Fibroblast of villous mesenchyme (primary cell): ENCODE data around the gene RABGGTA. TPM values are rescaled to one million over a fixed set of nuclear protein-coding genes. Genes with fewer than 3 reads are reported as not detected.
A peak's percentile ranks its signal among the peaks of the same experiment; 100 is the strongest.

Experiments used
- DNase-seq: peaks from one replicate; pipeline ENCODE4 v3.0.0-alpha.2; 2010; ENCODE audit warnings: low read depth
- H3K4me3 ChIP-seq: 2 replicates; pipeline ENCODE4 v1.5.1; 2011; ENCODE audit warnings: low read depth, mild to moderate bottlenecking, low read length
- total RNA-seq: library from RNA; depleted of rRNA; stranded (reverse); fragments of >200 nt; gene quantifications from 2 replicates; pipeline ENCODE4 v1.2.3, GENCODE V29; 2012
- TF ChIP-seq, protein P1 (sequence below): IDR thresholded peaks from 2 replicates; pipeline ENCODE4 v1.5.1; 2012; ENCODE audit warnings: low read depth, mild to moderate bottlenecking, low read length; ENCODE audit not compliant: insufficient read depth

RABGGTA gene
- total RNA-seq, 1 donor, result 28.1 TPM

DNA sequence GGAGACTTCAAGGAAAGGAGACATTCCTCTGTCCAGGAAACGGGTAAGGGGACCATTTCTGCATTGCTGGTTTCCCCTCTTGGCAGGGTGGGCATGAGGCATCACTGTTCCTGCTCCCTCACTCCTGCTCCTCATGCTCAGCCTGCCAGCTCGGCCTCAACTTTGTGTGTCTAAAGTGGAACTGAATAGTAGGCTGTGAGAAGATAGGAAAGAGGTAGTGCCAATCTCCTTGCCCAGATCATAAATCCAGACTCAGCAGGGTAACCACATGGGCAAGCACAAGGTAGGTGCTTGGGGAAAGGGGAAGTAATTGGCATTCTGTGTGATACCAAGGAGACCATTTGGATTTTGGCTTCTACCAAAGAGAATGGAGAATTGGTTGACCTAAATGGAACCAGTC, 42.5 kb upstream of the RABGGTA start:
- TF ChIP-seq, protein P1, sequence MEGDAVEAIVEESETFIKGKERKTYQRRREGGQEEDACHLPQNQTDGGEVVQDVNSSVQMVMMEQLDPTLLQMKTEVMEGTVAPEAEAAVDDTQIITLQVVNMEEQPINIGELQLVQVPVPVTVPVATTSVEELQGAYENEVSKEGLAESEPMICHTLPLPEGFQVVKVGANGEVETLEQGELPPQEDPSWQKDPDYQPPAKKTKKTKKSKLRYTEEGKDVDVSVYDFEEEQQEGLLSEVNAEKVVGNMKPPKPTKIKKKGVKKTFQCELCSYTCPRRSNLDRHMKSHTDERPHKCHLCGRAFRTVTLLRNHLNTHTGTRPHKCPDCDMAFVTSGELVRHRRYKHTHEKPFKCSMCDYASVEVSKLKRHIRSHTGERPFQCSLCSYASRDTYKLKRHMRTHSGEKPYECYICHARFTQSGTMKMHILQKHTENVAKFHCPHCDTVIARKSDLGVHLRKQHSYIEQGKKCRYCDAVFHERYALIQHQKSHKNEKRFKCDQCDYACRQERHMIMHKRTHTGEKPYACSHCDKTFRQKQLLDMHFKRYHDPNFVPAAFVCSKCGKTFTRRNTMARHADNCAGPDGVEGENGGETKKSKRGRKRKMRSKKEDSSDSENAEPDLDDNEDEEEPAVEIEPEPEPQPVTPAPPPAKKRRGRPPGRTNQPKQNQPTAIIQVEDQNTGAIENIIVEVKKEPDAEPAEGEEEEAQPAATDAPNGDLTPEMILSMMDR, result no peak
- H3K4me3 ChIP-seq, result no peak overlapping the region

DNA sequence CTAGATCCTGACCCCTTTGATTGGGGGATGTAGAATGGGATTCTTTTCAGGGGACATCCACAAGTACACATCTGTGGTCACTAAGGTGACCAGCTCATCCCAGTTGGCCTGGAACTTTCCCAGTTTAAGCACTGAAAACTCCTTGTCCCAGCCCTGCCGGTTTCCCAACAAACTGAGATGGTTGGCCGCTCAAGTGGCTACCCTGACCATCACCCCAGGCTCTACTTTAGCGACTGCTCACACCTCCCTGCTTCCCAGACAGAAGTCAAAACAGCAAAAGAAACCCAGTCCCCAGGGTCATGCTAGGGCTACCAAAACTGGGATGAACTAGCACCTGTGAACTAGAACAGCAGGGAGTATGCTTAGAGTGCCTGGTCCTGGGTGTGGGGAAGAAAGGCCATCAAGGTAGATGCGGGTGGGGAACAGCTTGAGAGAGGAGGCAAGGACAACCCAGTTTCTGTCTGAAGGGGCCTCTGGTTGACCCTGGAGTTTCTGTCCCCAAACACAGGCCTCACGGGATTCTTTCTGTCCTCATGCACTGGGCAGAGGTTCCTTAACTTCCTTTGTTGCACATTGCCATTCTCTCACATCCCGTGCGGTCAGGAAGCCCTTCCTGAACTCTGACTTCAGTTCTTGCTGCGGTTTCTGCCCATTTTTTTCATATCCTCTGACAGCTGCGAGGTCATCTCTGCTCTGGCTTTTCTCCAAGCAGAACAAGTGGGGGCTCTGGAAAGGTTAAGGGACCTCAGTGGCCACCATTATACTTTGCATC, 41.5 kb upstream of the RABGGTA start:
- DNase-seq, result peak; percentile 32
- TF ChIP-seq, protein P1, result no peak
- no peak overlapping the region for H3K4me3 ChIP-seq

More for the DNA sequence above, 42.5 kb upstream of the RABGGTA start:
- no peak for DNase-seq

DNA sequence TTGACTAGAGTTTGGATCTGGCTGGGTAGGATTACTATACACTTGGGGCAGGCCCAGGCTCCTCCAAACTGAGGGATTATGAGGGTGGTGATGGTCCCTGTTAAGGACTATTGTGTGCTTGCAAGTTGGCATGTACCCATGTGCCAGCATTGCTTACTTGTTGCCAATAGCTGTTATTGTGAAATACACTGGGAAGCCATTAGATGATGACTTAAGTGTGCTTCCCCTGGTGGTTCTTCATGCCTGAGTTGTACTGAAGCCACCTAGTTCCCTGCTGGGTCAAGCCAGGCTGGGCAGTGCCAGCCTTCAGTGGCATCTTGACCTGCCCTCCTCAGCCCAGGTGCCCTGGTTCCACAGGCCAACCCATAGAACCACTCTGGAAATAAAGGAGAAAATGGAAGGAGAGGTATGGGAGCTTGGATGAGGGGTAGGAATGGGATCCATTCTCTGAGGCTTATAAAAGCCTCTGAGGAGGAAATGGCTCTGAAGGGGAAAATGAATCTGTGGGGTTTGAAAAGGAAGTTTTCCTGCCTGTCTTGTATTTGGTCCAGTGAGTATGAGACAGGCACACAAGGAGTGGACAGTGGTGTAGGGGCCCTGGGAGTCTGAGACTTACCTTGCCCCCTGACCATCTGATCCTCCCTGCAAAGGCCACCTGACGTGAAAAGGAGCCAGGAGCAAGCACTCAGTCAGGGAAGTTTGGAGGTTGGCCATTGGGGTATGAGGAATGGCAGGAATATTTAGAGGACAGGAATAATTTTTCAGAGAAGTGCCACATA, 40.6 kb upstream of the RABGGTA start:
- DNase-seq, result no peak
- no peak overlapping the region for H3K4me3 ChIP-seq
- TF ChIP-seq, protein P1, result no peak

DNA sequence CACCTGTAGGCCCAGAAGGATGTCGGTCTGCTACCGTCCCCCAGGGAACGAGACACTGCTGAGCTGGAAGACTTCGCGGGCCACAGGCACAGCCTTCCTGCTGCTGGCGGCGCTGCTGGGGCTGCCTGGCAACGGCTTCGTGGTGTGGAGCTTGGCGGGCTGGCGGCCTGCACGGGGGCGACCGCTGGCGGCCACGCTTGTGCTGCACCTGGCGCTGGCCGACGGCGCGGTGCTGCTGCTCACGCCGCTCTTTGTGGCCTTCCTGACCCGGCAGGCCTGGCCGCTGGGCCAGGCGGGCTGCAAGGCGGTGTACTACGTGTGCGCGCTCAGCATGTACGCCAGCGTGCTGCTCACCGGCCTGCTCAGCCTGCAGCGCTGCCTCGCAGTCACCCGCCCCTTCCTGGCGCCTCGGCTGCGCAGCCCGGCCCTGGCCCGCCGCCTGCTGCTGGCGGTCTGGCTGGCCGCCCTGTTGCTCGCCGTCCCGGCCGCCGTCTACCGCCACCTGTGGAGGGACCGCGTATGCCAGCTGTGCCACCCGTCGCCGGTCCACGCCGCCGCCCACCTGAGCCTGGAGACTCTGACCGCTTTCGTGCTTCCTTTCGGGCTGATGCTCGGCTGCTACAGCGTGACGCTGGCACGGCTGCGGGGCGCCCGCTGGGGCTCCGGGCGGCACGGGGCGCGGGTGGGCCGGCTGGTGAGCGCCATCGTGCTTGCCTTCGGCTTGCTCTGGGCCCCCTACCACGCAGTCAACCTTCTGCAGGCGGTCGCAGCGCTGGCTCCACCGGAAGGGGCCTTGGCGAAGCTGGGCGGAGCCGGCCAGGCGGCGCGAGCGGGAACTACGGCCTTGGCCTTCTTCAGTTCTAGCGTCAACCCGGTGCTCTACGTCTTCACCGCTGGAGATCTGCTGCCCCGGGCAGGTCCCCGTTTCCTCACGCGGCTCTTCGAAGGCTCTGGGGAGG, 39.5 kb upstream of the RABGGTA start, which contains the start of gene LTB4R:
TSS of gene LTB4R (plus strand) at position 857 of the 959 bp plus-strand sequence. CDS start 4,150 bp downstream, outside the sequence.
- DNase-seq, result peak; percentile 58
- TF ChIP-seq, protein P1, result peak; percentile 4
- peak within 1 kb of the TSS; percentile 21 for H3K4me3 ChIP-seq

DNA sequence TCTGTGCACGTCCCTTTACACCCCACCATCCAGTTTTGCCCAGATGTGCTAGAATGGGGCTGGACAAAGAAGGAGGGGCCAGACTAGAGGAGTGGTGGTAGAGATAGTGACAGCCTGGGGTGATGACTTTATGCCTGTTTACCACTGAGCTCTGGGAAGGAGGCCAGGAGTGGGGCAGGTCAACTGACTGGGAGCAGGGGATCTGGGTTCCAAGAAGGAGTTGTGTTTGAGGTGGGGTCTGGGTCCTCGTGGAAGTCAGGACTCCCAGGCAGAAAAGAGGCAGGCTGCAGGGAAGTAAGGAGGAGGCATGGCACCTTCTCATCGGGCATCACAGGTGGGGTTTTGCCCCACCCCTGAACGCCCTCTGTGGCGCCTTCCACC, 38.9 kb upstream of the RABGGTA start:
- DNase-seq, result no peak
- H3K4me3 ChIP-seq, result no peak overlapping the region
- TF ChIP-seq, protein P1, result no peak
